T-helper 9 cell (primary cell): ENCODE results near the gene BBS5.
"Not testable (repeated sequence)": the region's sequence is repeated elsewhere in the genome, so short reads cannot be mapped to it uniquely, and the experiment has no call there.

Source experiments
- DNase-seq: peaks from one replicate; pipeline ENCODE4 v3.0.0-alpha.2; 2020

Gene BBS5

GRCh38 chr2:169490834-169491233 is 11.5 kb downstream of the BBS5 start:
- no peak for DNase-seq

DNA sequence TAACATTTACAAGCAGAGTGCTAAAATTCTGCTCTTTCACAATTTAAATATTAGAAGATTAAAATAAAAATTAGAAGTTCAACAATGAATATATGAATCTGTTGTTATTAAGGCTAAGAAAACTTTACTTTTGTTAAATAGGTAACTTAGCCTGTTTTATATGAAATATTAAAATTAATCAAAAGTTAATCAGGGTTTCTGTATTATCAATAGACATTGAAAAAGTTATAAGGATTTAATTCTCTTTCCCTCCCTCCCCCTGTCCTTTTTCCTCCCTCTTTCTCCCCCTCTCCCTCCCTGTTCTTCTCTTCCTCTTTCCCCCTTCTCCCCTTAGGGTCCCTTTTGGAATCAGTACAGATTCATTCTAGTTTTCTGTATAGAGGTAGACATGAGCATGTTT is 12.1 kb downstream of the BBS5 start:
- no peak for DNase-seq

DNA sequence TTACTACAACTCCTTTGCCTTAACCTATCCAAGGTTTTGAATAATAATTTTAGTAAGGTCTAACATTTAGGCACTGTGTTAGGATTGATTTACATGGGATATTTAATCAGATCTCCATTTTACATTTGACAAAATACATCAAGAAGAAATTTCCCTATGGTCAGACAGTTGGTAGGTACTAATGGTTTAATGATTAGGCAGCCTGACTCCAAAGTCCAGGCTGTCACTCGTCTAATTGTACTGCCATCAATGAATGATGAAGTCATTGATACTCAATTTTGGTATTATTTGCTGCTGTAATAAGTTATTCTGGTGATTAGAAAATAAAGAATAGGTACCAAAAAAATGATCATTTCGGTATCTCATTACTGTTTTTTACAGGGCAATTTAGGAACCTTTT is 14.1 kb downstream of the BBS5 start:
- no peak for DNase-seq

DNA sequence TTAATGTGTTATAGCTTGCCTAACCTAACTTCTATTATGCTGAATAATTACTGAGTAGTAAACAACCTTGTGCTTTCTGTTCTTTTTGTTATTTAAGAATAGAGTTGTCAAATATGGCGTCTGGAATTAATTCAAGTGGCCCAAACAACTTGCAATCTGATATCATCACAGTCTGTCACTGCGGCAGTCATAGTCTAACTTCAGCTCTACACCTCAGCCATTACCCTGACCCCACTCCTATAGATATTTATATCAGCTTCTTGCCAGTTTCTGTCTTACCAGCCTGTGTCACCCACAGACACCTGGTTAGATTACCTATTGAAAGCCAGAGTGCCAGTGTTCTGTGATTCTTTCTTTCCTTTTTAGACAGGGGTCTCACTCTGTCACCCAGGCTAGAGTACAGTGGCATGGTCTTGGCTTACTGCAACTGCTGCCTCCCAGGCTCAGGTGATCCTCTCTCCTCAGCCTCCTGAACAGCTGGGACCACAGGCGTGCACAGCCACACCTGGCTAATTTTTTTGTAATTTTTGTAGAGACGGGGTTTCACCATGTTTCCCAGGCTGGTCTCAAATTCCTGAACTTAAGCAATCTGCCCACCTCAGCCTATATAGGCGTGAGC is 16.1 kb downstream of the BBS5 start:
- no peak for DNase-seq

GRCh38 chr2:169504651-169505050 is 25.4 kb downstream of the BBS5 start:
- DNase-seq = no peak

DNA sequence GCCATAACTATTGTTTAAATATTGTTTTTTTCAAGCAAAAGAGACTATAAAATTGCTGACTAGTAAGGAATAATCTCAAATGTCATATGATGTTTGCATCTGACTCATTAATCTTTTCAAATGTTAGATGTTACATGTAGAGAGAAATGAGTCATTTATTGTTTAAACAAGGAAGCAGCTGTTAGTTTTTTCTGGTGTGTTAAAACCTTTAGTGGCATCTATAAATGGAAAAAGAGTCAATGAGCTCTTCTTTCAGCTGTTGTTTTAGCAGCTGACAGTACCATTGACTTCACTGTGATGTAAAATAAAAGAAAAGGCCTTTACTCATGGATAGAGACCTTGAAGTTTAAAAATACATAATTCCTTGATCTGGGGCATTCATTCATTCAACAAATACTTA is 28.4 kb downstream of the BBS5 start:
- no peak for DNase-seq

GRCh38 chr2:169509298-169509885 is 30.1 kb downstream of the BBS5 start, which contains the start of gene KLHL41:
Gene KLHL41, plus strand, starts transcription at chr2:169509702. Its CDS starts 77 bp downstream, at chr2:169509779.
- no peak for DNase-seq

- no peak for DNase-seq
Measured at GRCh38 chr2:169509955-169510354, 30.7 kb downstream of the BBS5 start.

DNA sequence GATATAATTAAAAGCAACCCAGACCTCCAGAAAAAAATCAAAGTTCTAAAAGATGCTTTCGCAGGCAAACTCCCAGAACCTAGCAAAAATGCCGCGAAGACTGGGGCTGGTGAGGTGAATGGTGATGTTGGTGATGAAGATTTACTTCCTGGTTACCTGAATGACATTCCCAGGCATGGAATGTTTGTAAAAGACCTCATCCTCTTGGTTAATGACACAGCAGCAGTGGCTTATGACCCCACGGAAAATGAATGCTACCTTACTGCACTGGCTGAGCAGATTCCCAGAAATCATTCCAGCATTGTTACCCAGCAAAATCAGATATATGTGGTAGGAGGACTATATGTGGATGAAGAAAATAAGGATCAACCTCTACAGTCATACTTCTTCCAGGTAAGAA is 31.2 kb downstream of the BBS5 start:
- no peak for DNase-seq

DNA sequence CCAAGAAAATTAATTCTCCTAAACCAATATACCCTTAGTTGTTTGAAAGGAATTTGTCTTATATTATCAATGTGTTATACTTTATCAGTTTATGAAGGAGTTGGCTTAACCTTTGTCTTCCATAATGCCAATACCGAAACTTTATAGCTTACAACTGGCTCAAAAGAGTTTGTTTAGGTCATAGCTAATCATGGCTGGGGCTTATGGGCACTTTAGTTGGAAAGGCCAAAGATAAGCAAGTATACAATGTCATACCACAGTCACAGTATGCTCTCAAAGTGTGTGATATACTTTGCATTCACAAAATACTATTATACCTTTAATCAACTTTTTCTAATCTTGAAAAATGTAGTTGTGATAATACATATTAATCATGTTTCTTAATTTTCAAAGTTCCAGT is 32.5 kb downstream of the BBS5 start:
- DNase-seq = no peak

DNA sequence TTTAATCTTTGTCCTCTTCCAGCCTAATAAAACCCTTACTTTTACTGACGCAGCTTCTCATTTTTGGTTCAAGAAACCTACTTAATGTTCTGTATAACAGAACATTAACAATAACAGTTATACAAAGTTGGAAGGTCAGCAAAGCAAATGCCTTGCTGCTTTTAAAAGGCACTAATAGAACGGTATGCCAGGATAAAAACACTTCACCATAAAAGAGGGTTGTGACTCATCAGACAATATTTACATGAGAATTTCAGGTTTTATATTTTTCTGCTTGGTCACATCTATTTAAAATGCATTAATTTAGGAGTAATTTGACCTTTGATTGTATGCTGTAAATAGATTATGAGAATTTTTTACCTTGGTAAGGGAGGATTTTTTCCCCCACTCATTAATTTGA is 33.2 kb downstream of the BBS5 start:
- DNase-seq = no peak

- DNase-seq = no peak
Measured at GRCh38 chr2:169513094-169513493, 33.8 kb downstream of the BBS5 start.

DNA sequence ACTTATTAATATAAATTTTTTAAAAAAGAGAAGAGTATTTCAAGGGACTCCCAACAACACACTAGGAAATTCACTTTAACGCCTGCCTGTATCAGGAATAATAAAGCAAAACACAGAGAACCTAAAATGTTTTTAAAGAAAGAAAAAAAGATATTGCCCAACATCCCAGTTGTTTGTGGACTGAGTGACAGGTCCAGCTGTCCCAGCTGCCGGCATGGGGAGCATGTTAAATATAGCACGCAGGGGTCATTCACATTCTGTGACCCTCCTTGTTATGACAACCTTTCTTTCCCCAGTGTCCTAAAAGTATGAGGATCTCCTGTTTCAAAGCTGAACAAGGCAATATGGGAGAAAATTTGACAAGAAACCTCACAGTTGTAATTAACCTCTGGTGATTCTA is 34.6 kb downstream of the BBS5 start:
- no peak for DNase-seq

DNA sequence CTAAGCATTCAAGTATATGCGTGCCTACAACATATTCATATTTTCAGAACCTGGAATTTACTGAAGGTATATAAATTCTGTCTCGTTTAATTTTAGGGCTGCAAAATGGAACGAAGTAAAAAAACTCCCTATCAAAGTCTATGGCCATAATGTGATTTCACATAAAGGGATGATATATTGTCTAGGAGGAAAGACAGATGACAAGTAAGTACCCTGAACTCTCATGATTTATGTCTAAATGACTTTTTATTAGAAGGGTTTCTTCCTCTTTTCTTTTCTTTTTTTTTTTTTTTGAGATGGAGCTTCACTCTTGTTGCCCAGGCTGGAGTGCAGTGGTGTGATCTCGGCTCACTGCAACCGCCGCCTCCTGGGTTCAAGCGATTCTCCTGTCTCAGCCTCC is 35.5 kb downstream of the BBS5 start:
- DNase-seq = not testable (repeated sequence)

GRCh38 chr2:169516488-169516995 is 37.2 kb downstream of the BBS5 start:
- not testable (repeated sequence) for DNase-seq

- no peak for DNase-seq
Measured at GRCh38 chr2:169520896-169521295, 41.6 kb downstream of the BBS5 start.

GRCh38 chr2:169523681-169524080 is 44.4 kb downstream of the BBS5 start:
- no peak for DNase-seq

GRCh38 chr2:169525434-169525833 is 46.1 kb downstream of the BBS5 start:
- DNase-seq = no peak

GRCh38 chr2:169526451-169526850 is 47.2 kb downstream of the BBS5 start:
- no peak for DNase-seq

GRCh38 chr2:169528271-169528701 is 49.0 kb downstream of the BBS5 start:
- peak; percentile 70 for DNase-seq

- DNase-seq = not testable (repeated sequence)
Measured at GRCh38 chr2:169539460-169539859, 60.2 kb downstream of the BBS5 start.

GRCh38 chr2:169540146-169540545 is 60.9 kb downstream of the BBS5 start:
- no peak for DNase-seq

GRCh38 chr2:169542433-169542832 is 63.1 kb downstream of the BBS5 start:
- DNase-seq = no peak

GRCh38 chr2:169546756-169547155 is 67.5 kb downstream of the BBS5 start:
- no peak for DNase-seq
